DMS153 treated with DMSO at 0.1 percent for 48 hours (cell line): ENCODE data around the gene SLC45A2.
"Not testable (repeated sequence)": the region's sequence is repeated elsewhere in the genome, so short reads cannot be mapped to it uniquely, and the experiment has no call there.

Source experiments
- DNase-seq: peaks from one replicate; lab custom pipeline; 2025; ENCODE audit not compliant: unreplicated experiment; lab: John Stamatoyannopoulos, UW

Gene SLC45A2

DNA sequence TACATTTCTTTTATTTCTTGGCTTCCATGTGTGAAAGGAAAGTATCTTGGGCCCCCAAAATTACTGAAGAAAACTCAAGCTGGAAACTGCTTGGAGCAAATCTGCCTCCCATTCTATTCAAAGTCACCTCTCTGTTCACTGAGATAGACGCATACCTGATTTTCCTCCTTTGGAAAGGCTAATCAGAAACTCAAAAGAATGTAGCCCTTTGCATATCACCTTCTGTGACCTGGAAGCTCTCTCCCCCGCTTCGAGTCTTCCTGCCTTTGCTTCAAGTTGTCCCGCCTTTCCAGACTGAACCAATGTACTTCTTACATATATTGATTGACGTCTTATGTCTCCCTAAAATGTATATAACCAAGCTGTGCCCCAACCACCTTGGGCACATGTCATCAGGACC, 53.4 kb downstream of the SLC45A2 start:
- DNase-seq, result no peak

DNA sequence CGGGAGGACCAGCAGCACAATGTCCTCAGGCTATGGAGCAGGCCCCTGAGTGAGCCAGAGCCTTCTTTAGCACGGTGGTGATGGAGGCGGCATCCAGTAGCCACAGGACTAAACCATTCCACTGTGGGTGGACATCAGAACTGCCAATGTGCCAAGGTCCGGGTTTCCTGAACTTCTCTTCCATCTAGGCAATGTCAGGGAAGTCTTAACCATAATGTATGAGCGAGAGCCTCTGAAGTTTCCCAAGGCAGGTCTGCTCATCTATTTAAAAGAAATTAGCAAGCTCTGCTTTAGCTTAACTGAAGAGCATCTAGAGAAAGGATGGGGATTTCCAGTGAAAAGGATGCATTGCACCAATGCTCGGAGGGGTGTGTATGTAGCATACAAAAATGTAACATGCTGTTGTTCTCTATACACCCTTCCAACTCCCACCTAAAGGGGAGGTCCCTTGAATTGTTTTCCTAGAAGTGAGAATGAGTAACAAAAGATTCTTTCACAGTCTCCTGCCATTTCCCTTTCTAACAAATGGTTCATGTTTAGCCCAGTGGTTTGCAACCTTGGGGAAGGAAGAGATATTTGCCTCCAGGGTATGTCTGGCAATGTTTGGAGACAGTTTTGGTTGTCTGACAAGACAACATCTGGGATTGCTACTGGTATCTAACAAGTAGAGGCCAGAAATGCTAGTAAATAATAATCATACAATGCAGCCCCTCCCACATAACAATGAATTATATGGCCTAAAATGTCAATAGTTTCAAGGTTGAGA, 54.4 kb downstream of the SLC45A2 start:
- no peak for DNase-seq

DNA sequence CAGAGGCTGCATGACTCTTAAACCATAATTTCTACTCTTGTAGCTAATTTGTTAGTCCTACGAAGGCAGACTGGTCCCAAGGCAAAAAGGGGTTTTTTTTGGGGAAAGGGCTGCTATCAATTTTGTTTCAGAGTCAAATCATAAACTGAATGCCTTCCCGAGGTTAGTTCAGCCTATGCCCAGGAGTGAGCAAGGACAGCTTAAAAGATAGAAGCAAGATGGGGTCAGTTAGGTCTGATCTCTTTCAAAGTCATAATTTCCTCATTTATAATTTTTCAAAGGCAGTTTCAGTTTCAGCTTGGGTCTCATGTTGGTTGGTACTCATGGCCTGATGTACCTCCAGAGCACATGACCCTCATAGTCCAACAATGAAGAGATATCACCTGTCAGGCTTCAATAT, 56.2 kb downstream of the SLC45A2 start:
- no peak for DNase-seq

DNA sequence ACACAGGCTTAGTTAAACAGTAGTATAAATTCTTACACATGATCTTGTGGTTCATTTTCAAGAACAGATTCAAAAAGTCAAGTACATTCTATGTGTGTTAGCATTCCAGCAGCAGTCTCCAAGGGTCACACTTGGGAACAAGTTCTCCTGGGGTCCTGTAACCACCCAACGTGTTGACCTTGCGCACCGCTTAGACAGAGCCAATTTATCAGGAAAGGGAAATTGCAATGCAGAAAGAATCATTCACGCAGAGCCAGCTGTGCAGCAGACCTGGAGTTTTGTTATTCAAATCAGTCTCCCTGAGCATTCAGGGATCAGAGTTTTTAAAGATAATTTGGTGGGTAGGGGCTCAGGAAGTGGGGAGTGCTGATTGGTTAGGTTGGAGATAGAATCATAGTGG, 56.8 kb downstream of the SLC45A2 start:
- no peak for DNase-seq

- DNase-seq, result no peak
Measured at GRCh38 chr5:33925278-33925677, 59.2 kb downstream of the SLC45A2 start.

GRCh38 chr5:33921002-33921401, 63.5 kb downstream of the SLC45A2 start:
- DNase-seq, result no peak

DNA sequence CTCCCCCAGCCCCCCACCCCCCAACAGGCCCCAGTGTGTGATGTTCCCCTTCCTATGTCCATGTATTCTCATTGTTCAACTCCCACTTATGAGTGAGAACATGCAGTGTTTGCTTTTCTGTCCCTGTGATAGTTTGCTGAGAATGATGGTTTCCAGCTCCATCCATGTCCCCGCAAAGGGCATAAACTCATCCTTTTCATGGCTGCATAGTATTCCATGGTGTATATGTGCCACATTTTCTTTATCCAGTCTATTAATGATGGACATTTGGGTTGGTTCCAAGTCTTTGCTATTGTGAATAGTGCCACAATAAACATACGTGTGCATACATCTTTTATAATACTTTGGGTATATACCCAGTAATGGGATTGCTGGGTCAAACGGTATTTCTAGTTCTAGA, 69.6 kb downstream of the SLC45A2 start:
- not testable (repeated sequence) for DNase-seq

DNA sequence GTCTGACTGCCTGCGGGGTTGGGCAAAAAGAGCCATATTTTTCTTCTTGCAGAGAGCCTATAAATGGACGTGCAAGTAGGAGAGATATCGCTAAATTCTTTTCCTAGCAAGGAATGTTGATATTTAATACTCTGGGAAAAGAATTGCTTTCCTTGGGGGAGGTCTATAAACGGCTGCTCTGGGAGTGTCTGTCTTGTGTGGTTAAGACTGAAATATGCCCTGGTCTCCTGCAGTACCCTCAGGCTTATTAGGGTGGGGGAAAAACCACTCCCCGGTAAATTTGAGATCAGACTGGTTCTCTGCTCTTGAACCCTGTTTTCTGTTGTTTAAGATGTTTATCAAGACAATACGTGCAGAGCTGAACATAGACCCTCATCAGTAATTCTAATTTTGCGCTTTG, 78.2 kb downstream of the SLC45A2 start:
- DNase-seq, result not testable (repeated sequence)

- DNase-seq, result no peak
Measured at GRCh38 chr5:33905381-33905780, 79.1 kb downstream of the SLC45A2 start.

GRCh38 chr5:33903118-33903517, 81.4 kb downstream of the SLC45A2 start:
- DNase-seq, result no peak

DNA sequence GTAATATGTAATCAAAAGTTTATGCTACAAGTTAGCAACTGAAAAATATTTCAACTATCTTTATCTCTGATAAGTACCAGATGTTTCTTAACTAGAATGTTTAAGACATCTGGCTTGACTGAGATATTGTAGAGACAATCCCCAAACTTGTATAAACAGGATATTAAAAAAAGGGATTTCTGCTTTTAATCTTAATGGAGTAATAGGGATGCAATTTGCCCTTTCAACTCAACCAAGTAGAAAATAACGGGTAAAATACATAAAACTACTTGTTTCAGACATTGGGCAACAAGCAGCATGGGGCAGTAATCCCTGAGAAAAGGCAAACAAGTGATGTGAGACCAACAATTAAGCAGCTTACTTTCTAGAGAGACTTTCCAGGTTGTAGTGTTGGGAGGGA, 83.3 kb downstream of the SLC45A2 start:
- DNase-seq, result no peak
